Liver (tissue), 9 donors: ENCODE results near the gene NGF. TPM values are rescaled to one million over a fixed set of nuclear protein-coding genes. Genes with fewer than 3 reads are reported as not detected.

Experiments used
- DNase-seq: peaks from one replicate; pipeline ENCODE4 v3.0.0-alpha.2; 2017; ENCODE audit warnings: low spot score
- H3K27ac ChIP-seq, 2 donors: one replicate each; pipeline ENCODE4 v1.7.0; 2013; ENCODE audit warnings: inconsistent platforms in 2 of 2, low read length in 2 of 2, control low read depth in 1 of 2, low read depth in 1 of 2, mild to moderate bottlenecking in 1 of 2
- H3K27me3 ChIP-seq, 4 donors: one replicate each; pipeline versions ENCODE4 v1.6.1 to v1.7.0; 2013; ENCODE audit warnings: low read length in 3 of 4, inconsistent platforms in 1 of 4, mild to moderate bottlenecking in 1 of 4, moderate library complexity in 1 of 4; ENCODE audit not compliant: control insufficient read depth in 4 of 4, insufficient read depth in 4 of 4
- H3K36me3 ChIP-seq, 4 donors: one replicate each; pipeline versions ENCODE4 v1.6.1 to v1.7.0; 2013; ENCODE audit warnings: low read length in 3 of 4, mild to moderate bottlenecking in 3 of 4, low read depth in 1 of 4, moderate library complexity in 1 of 4; ENCODE audit not compliant: control insufficient read depth in 4 of 4, insufficient read depth in 3 of 4
- H3K4me1 ChIP-seq, 4 donors: one replicate each; pipeline versions ENCODE4 v1.6.1 to v1.7.0; 2013; ENCODE audit warnings: low read length in 3 of 4, mild to moderate bottlenecking in 3 of 4, moderate library complexity in 1 of 4; ENCODE audit not compliant: control insufficient read depth in 4 of 4, insufficient read depth in 4 of 4
- H3K4me3 ChIP-seq, 3 donors: one replicate each; pipeline versions ENCODE4 v1.6.1 to v1.7.0; 2013; ENCODE audit warnings: low read length in 3 of 3, control low read depth in 1 of 3, low read depth in 1 of 3, mild to moderate bottlenecking in 1 of 3
- H3K9ac ChIP-seq, 2 donors: one replicate each; pipeline ENCODE4 v1.7.0; 2013; ENCODE audit warnings: low read length in 2 of 2, mild to moderate bottlenecking in 2 of 2, moderate library complexity in 2 of 2, control low read depth in 1 of 2, low read depth in 1 of 2
- H3K9me3 ChIP-seq, 4 donors: one replicate each; pipeline versions ENCODE4 v1.6.1 to v1.7.0; 2013; ENCODE audit warnings: low read length in 3 of 4; ENCODE audit not compliant: control insufficient read depth in 4 of 4
- ATF3 ChIP-seq: IDR thresholded peaks from 2 replicates; pipeline ENCODE4 v1.6.1; 2016; ENCODE audit warnings: antibody characterized with exemption
- CTCF ChIP-seq: fragments of 150-350 bp; IDR thresholded peaks from 2 replicates; pipeline ENCODE4 v1.5.1; 2017; ENCODE audit warnings: improper control_type of control experiment, low read depth, low read length; ENCODE audit not compliant: missing input control
- EGR1 ChIP-seq, 2 donors: IDR thresholded peaks; 2 replicates each; pipeline ENCODE4 v1.6.1; 2016 to 2018; ENCODE audit warnings: antibody characterized with exemption in 2 of 2, low read depth in 2 of 2
- FOXA2 ChIP-seq: IDR thresholded peaks from 2 replicates; pipeline ENCODE4 v1.6.1; 2016; ENCODE audit warnings: antibody characterized with exemption
- GABPA ChIP-seq, 2 donors: IDR thresholded peaks in 1 of 2; conservative IDR thresholded peaks in 1 of 2; 2 replicates each; pipeline ENCODE4 v1.6.1; 2016; ENCODE audit warnings: antibody characterized with exemption in 2 of 2, mild to moderate bottlenecking in 1 of 2, moderate library complexity in 1 of 2
- HNF4A ChIP-seq, 2 donors: conservative IDR thresholded peaks; 2 replicates each; pipeline ENCODE4 v1.6.1; 2016; ENCODE audit warnings: antibody characterized with exemption in 2 of 2, mild to moderate bottlenecking in 2 of 2
- HNF4G ChIP-seq: IDR thresholded peaks from 2 replicates; pipeline ENCODE4 v1.6.1; 2016; ENCODE audit warnings: antibody characterized with exemption
- NR2F2 ChIP-seq: IDR thresholded peaks from 2 replicates; pipeline ENCODE4 v1.6.1; 2016; ENCODE audit warnings: antibody characterized with exemption
- RAD21 ChIP-seq, 2 donors: IDR thresholded peaks; 2 replicates each; pipeline ENCODE4 v1.6.1; 2016; ENCODE audit warnings: antibody characterized with exemption in 2 of 2, mild to moderate bottlenecking in 2 of 2
- SP1 ChIP-seq: IDR thresholded peaks from 2 replicates; pipeline ENCODE4 v1.6.1; 2018; ENCODE audit warnings: antibody characterized with exemption, mild to moderate bottlenecking
- whole genome bisulfite sequencing: extraction: QIAGEN DNeasy Blood & Tissue Kit; methylation state at CpG from one replicate; pipeline ENCODE4 v1.1.7; 2013; 5-methylcytosine and 5-hydroxymethylcytosine counted together
- polyA plus RNA-seq, 2 donors: library from polyadenylated mRNA; stranded (reverse) in 1 of 2; unstranded in 1 of 2; fragments of 200-250 nt in 1 of 2; fragments of >200 nt in 1 of 2; fragmentation: Nextera tagmentation in 1 of 2; extraction: Ambion mirVana in 1 of 2; gene quantifications; one replicate each; pipeline versions ENCODE4 v1.2.1 to v1.2.3, GENCODE V29; 2013 to 2015
- total RNA-seq, 2 donors: library from RNA; depleted of rRNA; stranded (reverse); fragments of >200 nt; gene quantifications; one replicate each; pipeline ENCODE4 v1.2.3, GENCODE V29; 2014
- donor health status: healthy.
- donor health status: healthy.
- donor health status: healthy.
- donor health status: healthy.
- donor health status: healthy.

NGF gene
- total and polyA plus RNA-seq, 4 donors, result 0.79 to 2.1 (median 1.2) TPM

- Histone ChIP-seq H3K27me3 (peaks cover 0 to 6% (median 0%) of the 10 kb centered on the region in 4 donors), H3K4me1 (no peaks in the 10 kb centered on the region), H3K27ac (no peak overlapping the region), H3K4me3 (no peak overlapping the region), H3K9me3 (no peaks in the 10 kb centered on the region), H3K9ac (no peak overlapping the region), H3K36me3 (no peaks in the 10 kb centered on the region)
- no peak for DNase-seq
- TF ChIP-seq NR2F2, result no peak
- no peak for TF ChIP-seq GABPA (IDR thresholded peaks at IDR 0.05 in 1 of 2, conservative IDR thresholded peaks at IDR 0.05 in 1 of 2)
- WGBS, result 85% methylated on average over 3 of the region's 3 CpGs
Observed at GRCh38 chr1:115295904-115296696, 41.9 kb downstream of the NGF start.

GRCh38 chr1:115293899-115294298 is 44.1 kb downstream of the NGF start:
- WGBS, result 90% methylated on average over 3 of the region's 3 CpGs
- no peak overlapping the region for H3K4me3 ChIP-seq
- H3K27me3 ChIP-seq, result peaks cover 0 to 6% (median 0%) of the 10 kb centered on the region in 4 donors
- TF ChIP-seq CTCF (no peak), RAD21 (IDR thresholded peaks at IDR 0.05) (no peak)
- no peaks in the 10 kb centered on the region for H3K4me1 ChIP-seq
- no peak overlapping the region for H3K9ac ChIP-seq
- H3K9me3 ChIP-seq, result no peaks in the 10 kb centered on the region
- H3K36me3 ChIP-seq, result no peaks in the 10 kb centered on the region
- no peak overlapping the region for H3K27ac ChIP-seq
- no peak for DNase-seq

GRCh38 chr1:115293006-115293405 is 45.0 kb downstream of the NGF start:
- 79% methylated on average over 5 of the region's 5 CpGs for WGBS

More at GRCh38 chr1:115293006-115293405, 45.0 kb downstream of the NGF start:
- DNase-seq, result no peak
- no peak for TF ChIP-seq NR2F2
- TF ChIP-seq ATF3, result no peak
- TF ChIP-seq FOXA2, result no peak
- no peak for TF ChIP-seq SP1
- no peak for TF ChIP-seq CTCF
- no peak for TF ChIP-seq HNF4A (conservative IDR thresholded peaks at IDR 0.05)
- no peak for TF ChIP-seq HNF4G
- no peak for TF ChIP-seq EGR1 (IDR thresholded peaks at IDR 0.05; ENCODE audit: low read depth in 2 of 2)
- Histone ChIP-seq H3K4me1 (no peaks in the 10 kb centered on the region), H3K27ac (no peak overlapping the region), H3K9me3 (no peaks in the 10 kb centered on the region), H3K36me3 (no peaks in the 10 kb centered on the region), H3K4me3 (no peak overlapping the region), H3K27me3 (peaks cover 0 to 6% (median 0%) of the 10 kb centered on the region in 4 donors), H3K9ac (no peak overlapping the region)
